HPDE6-E6E7 (cell line): ENCODE data around the gene BMPR1A.
"Not testable (repeated sequence)": the region's sequence is repeated elsewhere in the genome, so short reads cannot be mapped to it uniquely, and the experiment has no call there.

Source experiments
- DNase-seq: peaks from one replicate; pipeline ENCODE4 v3.0.0; 2011; ENCODE audit warnings: missing footprints; ENCODE audit errors: extremely low spot score

The BMPR1A gene

GRCh38 chr10:86878983-86879713 is 122.7 kb downstream of the BMPR1A start:
- no peak for DNase-seq

GRCh38 chr10:86880971-86881370 is 124.6 kb downstream of the BMPR1A start:
- DNase-seq: no peak

GRCh38 chr10:86888585-86889381 is 132.4 kb downstream of the BMPR1A start:
- DNase-seq: peak; percentile 17

- DNase-seq: no peak
Observed at GRCh38 chr10:86889997-86890396, 133.6 kb downstream of the BMPR1A start.

GRCh38 chr10:86898511-86898910 is 142.1 kb downstream of the BMPR1A start:
- DNase-seq: no peak

GRCh38 chr10:86899132-86899531 is 142.7 kb downstream of the BMPR1A start:
- DNase-seq: no peak

GRCh38 chr10:86899670-86900276 is 143.4 kb downstream of the BMPR1A start:
- DNase-seq: peak; percentile 22

GRCh38 chr10:86900955-86901354 is 144.5 kb downstream of the BMPR1A start:
- no peak for DNase-seq

GRCh38 chr10:86904600-86904999 is 148.2 kb downstream of the BMPR1A start:
- no peak for DNase-seq

GRCh38 chr10:86905429-86905828 is 149.0 kb downstream of the BMPR1A start:
- DNase-seq: no peak

- no peak for DNase-seq
Observed at GRCh38 chr10:86914734-86915133, 158.3 kb downstream of the BMPR1A start.

GRCh38 chr10:86918022-86918471 is 161.6 kb downstream of the BMPR1A start:
- DNase-seq: no peak

GRCh38 chr10:86922553-86922961 is 166.1 kb downstream of the BMPR1A start:
- no peak for DNase-seq

- no peak for DNase-seq
Observed at GRCh38 chr10:86929468-86930380, 173.3 kb downstream of the BMPR1A start.

GRCh38 chr10:86931872-86932271 is 175.5 kb downstream of the BMPR1A start:
- DNase-seq: no peak

GRCh38 chr10:86932674-86933073 is 176.3 kb downstream of the BMPR1A start:
- DNase-seq: no peak

GRCh38 chr10:86934162-86934711 is 177.8 kb downstream of the BMPR1A start:
- not testable (repeated sequence) for DNase-seq

GRCh38 chr10:86936661-86937501 is 180.5 kb downstream of the BMPR1A start:
- no peak for DNase-seq

GRCh38 chr10:86937502-86938154 is 181.2 kb downstream of the BMPR1A start:
- DNase-seq: no peak

- DNase-seq: no peak
Observed at GRCh38 chr10:86938260-86938659, 181.8 kb downstream of the BMPR1A start.
